Fibroblast of lung (primary cell): ENCODE results near the gene PACSIN2. TPM values are rescaled to one million over a fixed set of nuclear protein-coding genes. Genes with fewer than 3 reads are reported as not detected.

Experiments
- DNase-seq, 2 donors: peaks; one replicate each; pipeline versions ENCODE4 v3.0.0 to v3.0.0-alpha.2; 2010; ENCODE audit warnings: low read depth in 2 of 2
- H2AFZ ChIP-seq: 2 replicates; pipeline ENCODE4 v1.5.1; 2012; ENCODE audit warnings: low read length, control low read depth, inconsistent platforms
- H3K27ac ChIP-seq: 2 replicates; pipeline ENCODE4 v1.5.1; 2011; ENCODE audit warnings: low read length, control low read depth; ENCODE audit not compliant: insufficient read depth
- H3K27me3 ChIP-seq: 2 replicates; pipeline ENCODE4 v1.5.1; 2011; ENCODE audit warnings: mild to moderate bottlenecking, low read length; ENCODE audit not compliant: control insufficient read depth, insufficient read depth
- H3K36me3 ChIP-seq: 2 replicates; pipeline ENCODE4 v1.5.1; 2011; ENCODE audit warnings: low read length; ENCODE audit not compliant: control insufficient read depth, insufficient read depth
- H3K4me1 ChIP-seq: 2 replicates; pipeline ENCODE4 v1.5.1; 2011; ENCODE audit warnings: low read length; ENCODE audit not compliant: control insufficient read depth, insufficient read depth; ENCODE audit errors: extremely low read depth
- H3K4me2 ChIP-seq: 2 replicates; pipeline ENCODE4 v1.5.1; 2011; ENCODE audit warnings: low read length, control low read depth; ENCODE audit not compliant: insufficient read depth; ENCODE audit errors: extremely low read depth
- H3K4me3 ChIP-seq, 4 experiments: fragments of 200-600 bp in 1 of 4; sonication (generic) in 1 of 4; replicated peaks in 1 of 4; 2 replicates each; pipeline ENCODE4 v1.5.1; 2011 to 2016; ENCODE audit warnings: low read length in 4 of 4, low read depth in 3 of 4, mild to moderate bottlenecking in 3 of 4, control low read depth in 2 of 4, inconsistent platforms in 1 of 4, mixed read lengths in 1 of 4; ENCODE audit not compliant: insufficient read depth in 1 of 4; ENCODE audit errors: control extremely low read depth in 1 of 4
- H3K79me2 ChIP-seq: 2 replicates; pipeline ENCODE4 v1.5.1; 2012; ENCODE audit warnings: mild to moderate bottlenecking, low read length, inconsistent platforms; ENCODE audit not compliant: control insufficient read depth, insufficient read depth
- H3K9ac ChIP-seq: 2 replicates; pipeline ENCODE4 v1.5.1; 2011; ENCODE audit warnings: mild to moderate bottlenecking, low read length, control low read depth; ENCODE audit not compliant: insufficient read depth
- H3K9me3 ChIP-seq: 2 replicates; pipeline ENCODE4 v1.5.1; 2012; ENCODE audit warnings: low read depth, low read length; ENCODE audit not compliant: control insufficient read depth, insufficient read depth
- H4K20me1 ChIP-seq: 2 replicates; pipeline ENCODE4 v1.5.1; 2011; ENCODE audit warnings: low read length; ENCODE audit not compliant: control insufficient read depth, insufficient read depth; ENCODE audit errors: extremely low read depth
- CTCF ChIP-seq, 2 donors: IDR thresholded peaks in 1 of 2; conservative IDR thresholded peaks in 1 of 2; 1 replicate in 1 of 2; 2 replicates in 1 of 2; pipeline ENCODE4 v1.5.1; 2011 to 2012; ENCODE audit warnings: low read length in 2 of 2, control low read depth in 1 of 2, inconsistent platforms in 1 of 2, low read depth in 1 of 2, mild to moderate bottlenecking in 1 of 2
- EZH2 ChIP-seq: IDR thresholded peaks from 2 replicates; pipeline ENCODE4 v1.5.1; 2012; ENCODE audit warnings: low read length, control low read depth, mild to moderate bottlenecking; ENCODE audit errors: missing control alignments
- polyA plus RNA-seq, 2 donors: library from polyadenylated mRNA; depleted of rRNA in 1 of 2; stranded (reverse) in 1 of 2; unstranded in 1 of 2; fragments of >200 nt; gene quantifications; 2 replicates each; pipeline ENCODE4 v1.2.1, GENCODE V29; 2011 to 2012; ENCODE audit warnings: missing spikeins in 1 of 2
- total RNA-seq: library from RNA; depleted of rRNA; stranded (reverse); fragments of >200 nt; gene quantifications from 2 replicates; pipeline ENCODE4 v1.2.1, GENCODE V29; 2014

Gene PACSIN2
- total and polyA plus RNA-seq, 2 donors (not counting 1 experiment from before 2014, with no cell fraction given), result 30.1 to 41.4 TPM

GRCh38 chr22:42856179-42856864 lies 158.6 kb downstream of the PACSIN2 start:
- Histone ChIP-seq H3K4me1 (no peaks in the 10 kb centered on the region), H3K36me3 (no peaks in the 10 kb centered on the region), H3K27me3 (no peaks in the 10 kb centered on the region), H4K20me1 (no peaks in the 10 kb centered on the region), H3K9ac (peak overlapping the region; percentile 96), H3K4me2 (peak overlapping the region; percentile 92), H3K27ac (peak overlapping the region; percentile 94), H3K9me3 (no peaks in the 10 kb centered on the region), H2AFZ (no peak overlapping the region), H3K4me3 (peak overlapping the region; percentile 72 to 92 (median 90)), H3K79me2 (peaks cover 49% of the 10 kb centered on the region)
- peak; percentile 11 to 36 for DNase-seq
- TF ChIP-seq EZH2, result no peak
- no peak for TF ChIP-seq CTCF (conservative IDR thresholded peaks at IDR 0.05 in 1 of 2, IDR thresholded peaks at IDR 0.05 in 1 of 2; ENCODE audit: low read depth in 1 of 2, low read length in 2 of 2)

GRCh38 chr22:42855721-42856120 lies 159.2 kb downstream of the PACSIN2 start:
- peaks cover 1% of the 10 kb centered on the region for H3K36me3 ChIP-seq
- no peaks in the 10 kb centered on the region for H3K4me1 ChIP-seq
- peak overlapping the region; percentile 92 for H3K4me2 ChIP-seq
- TF ChIP-seq CTCF (conservative IDR thresholded peaks at IDR 0.05 in 1 of 2, IDR thresholded peaks at IDR 0.05 in 1 of 2; ENCODE audit: low read depth in 1 of 2, low read length in 2 of 2), result no peak
- no peak for TF ChIP-seq EZH2
- H3K9ac ChIP-seq, result peak overlapping the region; percentile 96
- H3K79me2 ChIP-seq, result peaks cover 55% of the 10 kb centered on the region
- H3K4me3 ChIP-seq, result peak overlapping the region; percentile 72 to 92 (median 90)
- no peaks in the 10 kb centered on the region for H3K9me3 ChIP-seq
- DNase-seq, result no peak
- H3K27ac ChIP-seq, result peak overlapping the region; percentile 94
- H4K20me1 ChIP-seq, result peaks cover 2% of the 10 kb centered on the region
- H2AFZ ChIP-seq, result no peak overlapping the region
- H3K27me3 ChIP-seq, result no peaks in the 10 kb centered on the region

- Histone ChIP-seq H3K9ac (no peak overlapping the region), H3K4me1 (no peaks in the 10 kb centered on the region), H3K79me2 (peaks cover 60% of the 10 kb centered on the region), H2AFZ (no peak overlapping the region), H3K36me3 (peaks cover 1% of the 10 kb centered on the region), H3K4me3 (peak overlapping the region in 1 of 4 experiments; percentile 72), H3K27me3 (no peaks in the 10 kb centered on the region), H3K4me2 (no peak overlapping the region), H4K20me1 (peaks cover 2% of the 10 kb centered on the region), H3K9me3 (no peaks in the 10 kb centered on the region), H3K27ac (no peak overlapping the region)
- no peak for DNase-seq
- no peak for TF ChIP-seq EZH2
- no peak for TF ChIP-seq CTCF (conservative IDR thresholded peaks at IDR 0.05 in 1 of 2, IDR thresholded peaks at IDR 0.05 in 1 of 2; ENCODE audit: low read depth in 1 of 2, low read length in 2 of 2)
Observed at GRCh38 chr22:42855211-42855610, 159.7 kb downstream of the PACSIN2 start.
